K562 (cell line): Measurements from ENCODE around the gene SELENOK. TPM values are rescaled to one million over a fixed set of nuclear protein-coding genes. Genes with fewer than 3 reads are reported as not detected.

Experiments
- ATAC-seq: fragments of 200-7000 bp; cut with Tn5 transposase; 3 replicates; pipeline ENCODE4 v1.9.1; 2020; ENCODE audit warnings: moderate library complexity
- BruUV-seq: library from RNA; stranded (reverse); fragments of 400-500 nt; replicated peaks from 2 replicates; lab custom pipeline; 2021; lab: Mats Ljungman, UMichigan
- CTCF ChIA-PET: fragments of 300-600 bp; formaldehyde crosslinking; extraction: SDS; loops from one replicate; lab custom pipeline; 2021; ENCODE audit warnings: low intra/inter-chr PET ratio; lab: Yijun Ruan, JAX
- POLR2A ChIA-PET: fragments of 300-600, 350-650 bp; sonication (Branson Sonifier 250); formaldehyde crosslinking; extraction: SDS; loops from one replicate; lab custom pipeline; 2021; ENCODE audit warnings: antibody characterized with exemption, inconsistent platforms; lab: Yijun Ruan, JAX
- DNase-seq, 4 experiments: peaks; one replicate each; pipeline versions ENCODE4 v3.0.0 to v3.0.0-alpha.2; 2011 to 2018; ENCODE audit warnings: low spot score in 3 of 4, mixed read lengths in 3 of 4; ENCODE audit errors: extremely low read depth in 1 of 4
- FAIRE-seq: peaks from 2 replicates; lab custom pipeline; 2011; peaks lifted over from hg19 to GRCh38; lab: Jason Lieb, UNC
- H2AFZ ChIP-seq: 2 replicates; pipeline ENCODE4 v1.6.0; 2011; ENCODE audit warnings: low read depth, low read length, control low read depth, inconsistent platforms
- H3K27ac ChIP-seq: fragments of 200-600 bp; 3 replicates; pipeline ENCODE4 v1.8.0; 2011; ENCODE audit warnings: low read depth, mild to moderate bottlenecking, control low read depth, inconsistent platforms, low read length, moderate library complexity, mixed read lengths; ENCODE audit errors: extremely low read depth
- H3K27me3 ChIP-seq, 2 experiments: fragments of 300-600 bp in 1 of 2; 2 replicates in 1 of 2; 3 replicates in 1 of 2; pipeline versions ENCODE4 v1.6.0 to v1.8.0; 2011; ENCODE audit warnings: inconsistent platforms in 2 of 2, low read length in 2 of 2, mild to moderate bottlenecking in 1 of 2, mixed read lengths in 1 of 2, moderate library complexity in 1 of 2; ENCODE audit not compliant: control insufficient read depth in 2 of 2, insufficient read depth in 2 of 2
- H3K36me3 ChIP-seq: fragments of 300-600 bp; 3 replicates; pipeline ENCODE4 v1.8.0; 2011; ENCODE audit warnings: mild to moderate bottlenecking, low read length, inconsistent platforms; ENCODE audit not compliant: control insufficient read depth, insufficient read depth
- H3K4me1 ChIP-seq, 2 experiments: fragments of 200-600 bp in 1 of 2; replicated peaks in 1 of 2; 2 replicates in 1 of 2; 3 replicates in 1 of 2; pipeline versions ENCODE4 v1.5.1 to v1.8.0; 2011; ENCODE audit warnings: inconsistent platforms in 2 of 2, low read length in 2 of 2, mild to moderate bottlenecking in 1 of 2, mixed read lengths in 1 of 2, moderate library complexity in 1 of 2; ENCODE audit not compliant: control insufficient read depth in 2 of 2, insufficient read depth in 2 of 2
- H3K4me2 ChIP-seq: 2 replicates; pipeline ENCODE4 v1.6.1; 2011; ENCODE audit warnings: low read length, control low read depth, inconsistent platforms, mixed read lengths; ENCODE audit not compliant: insufficient read depth
- H3K4me3 ChIP-seq: fragments of 200-600 bp; sonication (generic), shearing (Covaris generic); 2 replicates; pipeline ENCODE4 v1.5.1; 2016; ENCODE audit warnings: control low read depth, inconsistent platforms
- H3K79me2 ChIP-seq: fragments of 200-600 bp; 3 replicates; pipeline ENCODE4 v1.8.0; 2011; ENCODE audit warnings: low read length, inconsistent platforms; ENCODE audit not compliant: control insufficient read depth, insufficient read depth
- H3K9ac ChIP-seq, 2 experiments: 2 replicates each; pipeline versions ENCODE4 v1.6.0 to v1.6.1; 2011; ENCODE audit warnings: low read depth in 2 of 2, low read length in 2 of 2, control low read depth in 1 of 2, inconsistent platforms in 1 of 2, mild to moderate bottlenecking in 1 of 2, mixed read lengths in 1 of 2; ENCODE audit not compliant: insufficient read depth in 1 of 2
- H3K9me1 ChIP-seq: one replicate; pipeline ENCODE4 v1.6.0; 2011; ENCODE audit warnings: inconsistent platforms, mild to moderate bottlenecking, low read length, moderate library complexity; ENCODE audit not compliant: control insufficient read depth, insufficient read depth
- H3K9me3 ChIP-seq: replicated peaks from 2 replicates; pipeline ENCODE4 v1.5.1; 2011; ENCODE audit warnings: low read depth, low read length, inconsistent platforms; ENCODE audit not compliant: control insufficient read depth, insufficient read depth
- H4K20me1 ChIP-seq: replicated peaks from 2 replicates; pipeline ENCODE4 v1.6.1; 2011; ENCODE audit warnings: low read length, inconsistent platforms, mixed read lengths; ENCODE audit not compliant: control insufficient read depth, insufficient read depth
- ATF6 ChIP-seq: sonication (generic); formaldehyde crosslinking; IDR thresholded peaks from 2 replicates; pipeline ENCODE4 v1.4.0; 2020; ENCODE audit warnings: mild to moderate bottlenecking, missing genetic modification reagents
- ATF7 ChIP-seq: fragments of 450-650 bp; IDR thresholded peaks from 2 replicates; pipeline ENCODE4 v1.7.1; 2014; ENCODE audit warnings: mild to moderate bottlenecking, moderate library complexity
- CHD4 ChIP-seq: fragments of 200-600 bp; sonication (generic); IDR thresholded peaks from 3 replicates; pipeline ENCODE4 v1.6.1; 2012; ENCODE audit warnings: low read depth, mild to moderate bottlenecking, mixed read lengths, low read length, inconsistent platforms; ENCODE audit not compliant: insufficient read depth, insufficient replicate concordance, poor library complexity, severe bottlenecking
- CUX1 ChIP-seq: fragments of 200-800 bp; sonication (Bioruptor generic); IDR thresholded peaks from 2 replicates; pipeline ENCODE4 v1.6.1; 2016; ENCODE audit warnings: missing genetic modification characterization, missing compliant biosample characterization
- KLF13 ChIP-seq: fragments of 450-650 bp; IDR thresholded peaks from 2 replicates; pipeline ENCODE4 v1.6.1; 2016; ENCODE audit warnings: missing genetic modification characterization, low read depth, mild to moderate bottlenecking, missing compliant biosample characterization, moderate library complexity, borderline replicate concordance
- WGBS: fragments of 100-300 bp; shearing (Covaris generic); methylation state at CpG from one replicate; pipeline ENCODE4 v1.1.6; 2016; ENCODE audit warnings: low coverage, mixed read lengths; ENCODE audit not compliant: insufficient coverage; ENCODE audit errors: missing lambda C conversion rate; 5-methylcytosine and 5-hydroxymethylcytosine counted together
- in situ Hi-C: fragments of 300-500 bp; cut with MboI; formaldehyde crosslinking; loops from 4 replicates; pipeline ENCODE4 v1.15.0; 2018; ENCODE audit warnings: inconsistent platforms, mixed read lengths
- intact Hi-C: fragments of 100-400 bp; cut with micrococcal nuclease; formaldehyde crosslinking; loops from 2 replicates; pipeline ENCODE4 v1.14.2; 2022
- polyA plus RNA-seq, 8 experiments: library from polyadenylated mRNA; depleted of rRNA in 4 of 8; stranded (reverse) in 5 of 8; unstranded in 3 of 8; fragments of >200 nt; fragmentation: Nextera tagmentation in 2 of 8; fragmentation: Illumina TruSeq in 1 of 8; extraction: Ambion mirVana in 2 of 8; extraction: Trizol in 1 of 8; gene quantifications; 2 replicates each; pipeline versions ENCODE4 v1.2.1 to v1.2.3, GENCODE V29; 2011 to 2014; ENCODE audit warnings: inconsistent platforms in 1 of 8, missing spikeins in 1 of 8
- total RNA-seq, 7 experiments: library from RNA; depleted of rRNA in 6 of 7; stranded (reverse); fragments of >200 nt in 6 of 7; fragmentation: Illumina TruSeq in 2 of 7; extraction: Trizol in 2 of 7; gene quantifications; 2 replicates each; pipeline versions ENCODE4 v1.2.1 to v1.2.3, GENCODE V29; 2011 to 2021; ENCODE audit warnings: low replicate concordance in 1 of 7

The SELENOK gene
- total and polyA plus RNA-seq, 9 of the 15 experiments (the other 6 are each of a cell fraction or from before 2014, with no cell fraction given) = 18.3 to 164 (median 34.8) TPM

- no peak for TF ChIP-seq CUX1
- TF ChIP-seq KLF13 (tag) = no peak
These were observed 29.4 kb downstream of the SELENOK start (continued) for GRCh38 chr3:53862241-53862640.

DNA sequence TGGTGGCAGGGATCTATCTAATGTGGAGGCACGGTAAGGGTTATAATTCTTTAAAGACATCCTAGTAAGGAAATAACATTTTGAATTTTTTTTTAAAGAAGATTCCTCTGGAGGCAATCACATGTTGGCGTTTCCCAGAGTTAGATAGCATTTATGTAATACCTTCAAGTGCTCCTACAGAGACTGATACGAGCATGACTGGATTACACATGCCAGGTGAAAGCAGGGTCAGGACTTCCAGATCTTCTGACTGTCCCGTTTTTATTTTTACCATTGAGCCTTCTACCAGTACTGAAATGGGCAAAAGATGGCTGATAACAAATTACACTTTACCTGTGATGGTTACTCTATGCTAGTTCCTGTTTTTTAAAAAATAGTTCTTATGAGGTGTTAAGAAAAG lies 31.5 kb downstream of the SELENOK start:
- Histone ChIP-seq H3K4me2 (no peak overlapping the region), H3K36me3 (peaks cover 15% of the 10 kb centered on the region; the same call in 1 of the 3 replicates), H3K9me1 (no peaks in the 10 kb centered on the region), H3K9ac (no peak overlapping the region), H3K27me3 (peaks cover 0 to 8% of the 10 kb centered on the region in 2 experiments; a peak in 1 of 5 replicates), H2AFZ (no peak overlapping the region), H3K79me2 (no peaks in the 10 kb centered on the region), H3K4me3 (no peak overlapping the region), H4K20me1 (no peaks in the 10 kb centered on the region), H3K27ac (no peak overlapping the region), H3K4me1 (no peaks in the 10 kb centered on the region), H3K9me3 (no peaks in the 10 kb centered on the region)
- no peak for FAIRE-seq
- WGBS = 67% methylated on average over 4 of the region's 4 CpGs
- BruUV-seq = no TSS peak
- ChIA-PET POLR2A (interaction anchor here (0.8 kb wide), 1 partner anchor 14 kb away, joined by 4 read pairs; no protein-coding TSS in a partner anchor), CTCF (no interaction called here)
- no peak for DNase-seq
- intact Hi-C loops (no loop called here), in situ Hi-C loops (no loop called here)
- ATAC-seq = no peak
- TF ChIP-seq ATF7 (no peak), ATF6 (CRISPR knock-in tag) (no peak), CHD4 (no peak)
